K562 (cell line): ENCODE results near the gene DPP9. TPM values are rescaled to one million over a fixed set of nuclear protein-coding genes. Genes with fewer than 3 reads are reported as not detected.

ENCODE experiments used
- ATAC-seq: fragments of 200-7000 bp; cut with Tn5 transposase; 3 replicates; pipeline ENCODE4 v1.9.1; 2020; ENCODE audit warnings: moderate library complexity
- BruUV-seq: library from RNA; stranded (reverse); fragments of 400-500 nt; replicated peaks from 2 replicates; lab custom pipeline; 2021; lab: Mats Ljungman, UMichigan
- CTCF ChIA-PET: fragments of 300-600 bp; formaldehyde crosslinking; extraction: SDS; loops from one replicate; lab custom pipeline; 2021; ENCODE audit warnings: low intra/inter-chr PET ratio; lab: Yijun Ruan, JAX
- POLR2A ChIA-PET: fragments of 300-600, 350-650 bp; sonication (Branson Sonifier 250); formaldehyde crosslinking; extraction: SDS; loops from one replicate; lab custom pipeline; 2021; ENCODE audit warnings: antibody characterized with exemption, inconsistent platforms; lab: Yijun Ruan, JAX
- DNase-seq, 4 experiments: peaks; one replicate each; pipeline versions ENCODE4 v3.0.0 to v3.0.0-alpha.2; 2011 to 2018; ENCODE audit warnings: low spot score in 3 of 4, mixed read lengths in 3 of 4; ENCODE audit errors: extremely low read depth in 1 of 4
- FAIRE-seq: peaks from 2 replicates; lab custom pipeline; 2011; peaks lifted over from hg19 to GRCh38; lab: Jason Lieb, UNC
- H2AFZ ChIP-seq: 2 replicates; pipeline ENCODE4 v1.6.0; 2011; ENCODE audit warnings: low read depth, low read length, control low read depth, inconsistent platforms
- H3K27ac ChIP-seq: fragments of 200-600 bp; 3 replicates; pipeline ENCODE4 v1.8.0; 2011; ENCODE audit warnings: low read depth, mild to moderate bottlenecking, control low read depth, inconsistent platforms, low read length, moderate library complexity, mixed read lengths; ENCODE audit errors: extremely low read depth
- H3K27me3 ChIP-seq, 2 experiments: fragments of 300-600 bp in 1 of 2; 2 replicates in 1 of 2; 3 replicates in 1 of 2; pipeline versions ENCODE4 v1.6.0 to v1.8.0; 2011; ENCODE audit warnings: inconsistent platforms in 2 of 2, low read length in 2 of 2, mild to moderate bottlenecking in 1 of 2, mixed read lengths in 1 of 2, moderate library complexity in 1 of 2; ENCODE audit not compliant: control insufficient read depth in 2 of 2, insufficient read depth in 2 of 2
- H3K36me3 ChIP-seq: fragments of 300-600 bp; 3 replicates; pipeline ENCODE4 v1.8.0; 2011; ENCODE audit warnings: mild to moderate bottlenecking, low read length, inconsistent platforms; ENCODE audit not compliant: control insufficient read depth, insufficient read depth
- H3K4me1 ChIP-seq, 2 experiments: fragments of 200-600 bp in 1 of 2; replicated peaks in 1 of 2; 2 replicates in 1 of 2; 3 replicates in 1 of 2; pipeline versions ENCODE4 v1.5.1 to v1.8.0; 2011; ENCODE audit warnings: inconsistent platforms in 2 of 2, low read length in 2 of 2, mild to moderate bottlenecking in 1 of 2, mixed read lengths in 1 of 2, moderate library complexity in 1 of 2; ENCODE audit not compliant: control insufficient read depth in 2 of 2, insufficient read depth in 2 of 2
- H3K4me2 ChIP-seq: 2 replicates; pipeline ENCODE4 v1.6.1; 2011; ENCODE audit warnings: low read length, control low read depth, inconsistent platforms, mixed read lengths; ENCODE audit not compliant: insufficient read depth
- H3K4me3 ChIP-seq: fragments of 200-600 bp; sonication (generic), shearing (Covaris generic); 2 replicates; pipeline ENCODE4 v1.5.1; 2016; ENCODE audit warnings: control low read depth, inconsistent platforms
- H3K79me2 ChIP-seq: fragments of 200-600 bp; 3 replicates; pipeline ENCODE4 v1.8.0; 2011; ENCODE audit warnings: low read length, inconsistent platforms; ENCODE audit not compliant: control insufficient read depth, insufficient read depth
- H3K9ac ChIP-seq, 2 experiments: 2 replicates each; pipeline versions ENCODE4 v1.6.0 to v1.6.1; 2011; ENCODE audit warnings: low read depth in 2 of 2, low read length in 2 of 2, control low read depth in 1 of 2, inconsistent platforms in 1 of 2, mild to moderate bottlenecking in 1 of 2, mixed read lengths in 1 of 2; ENCODE audit not compliant: insufficient read depth in 1 of 2
- H3K9me1 ChIP-seq: one replicate; pipeline ENCODE4 v1.6.0; 2011; ENCODE audit warnings: inconsistent platforms, mild to moderate bottlenecking, low read length, moderate library complexity; ENCODE audit not compliant: control insufficient read depth, insufficient read depth
- H3K9me3 ChIP-seq: replicated peaks from 2 replicates; pipeline ENCODE4 v1.5.1; 2011; ENCODE audit warnings: low read depth, low read length, inconsistent platforms; ENCODE audit not compliant: control insufficient read depth, insufficient read depth
- H4K20me1 ChIP-seq: replicated peaks from 2 replicates; pipeline ENCODE4 v1.6.1; 2011; ENCODE audit warnings: low read length, inconsistent platforms, mixed read lengths; ENCODE audit not compliant: control insufficient read depth, insufficient read depth
- BHLHE40 ChIP-seq: IDR thresholded peaks from 2 replicates; pipeline ENCODE4 v1.6.1; 2011; ENCODE audit warnings: low read length, improper control_type of control experiment
- CAMTA2 ChIP-seq: fragments of 250-450 bp; sonication (Bioruptor Pico); conservative IDR thresholded peaks from 2 replicates; pipeline ENCODE4 v1.5.1; 2022
- HBP1 ChIP-seq: fragments of 450-650 bp; formaldehyde crosslinking; IDR thresholded peaks from 2 replicates; pipeline ENCODE4 v1.4.0; 2022; ENCODE audit warnings: missing genetic modification characterization
- JUNB ChIP-seq: fragments of 450-650 bp; formaldehyde crosslinking; conservative IDR thresholded peaks from 2 replicates; pipeline ENCODE4 v1.4.0; 2020; ENCODE audit warnings: mild to moderate bottlenecking
- KHSRP ChIP-seq: fragments of 450-650 bp; IDR thresholded peaks from 2 replicates; pipeline ENCODE4 v1.6.1; 2017
- MAFF ChIP-seq: IDR thresholded peaks from 2 replicates; pipeline ENCODE4 v1.6.1; 2012; ENCODE audit warnings: low read length, improper control_type of control experiment
- MBD1 ChIP-seq: fragments of 250-450 bp; sonication (Bioruptor Pico); IDR thresholded peaks from 2 replicates; pipeline ENCODE4 v1.8.0; 2022; ENCODE audit warnings: inconsistent platforms
- TAF1 ChIP-seq: IDR thresholded peaks from 2 replicates; pipeline ENCODE4 v1.6.1; 2011; ENCODE audit warnings: mild to moderate bottlenecking, low read length, moderate library complexity; ENCODE audit not compliant: insufficient read depth, control insufficient read depth, severe bottlenecking; ENCODE audit errors: extremely low read depth
- TAF7 ChIP-seq: fragments of 450-650 bp; IDR thresholded peaks from 2 replicates; pipeline ENCODE4 v1.6.1; 2016; ENCODE audit warnings: missing genetic modification characterization, missing compliant biosample characterization
- TRIM25 ChIP-seq: fragments of 450-650 bp; IDR thresholded peaks from 2 replicates; pipeline ENCODE4 v1.7.0; 2016; ENCODE audit warnings: borderline replicate concordance
- ZFX ChIP-seq: sonication (generic); formaldehyde crosslinking; IDR thresholded peaks from 2 replicates; pipeline ENCODE4 v1.8.0; 2022; ENCODE audit warnings: mild to moderate bottlenecking, missing genetic modification reagents, moderate library complexity
- ZNF232 ChIP-seq: sonication (generic); formaldehyde crosslinking; IDR thresholded peaks from 2 replicates; pipeline ENCODE4 v1.8.0; 2022; ENCODE audit warnings: mild to moderate bottlenecking, missing genetic modification reagents
- ZNF316 ChIP-seq: fragments of 450-650 bp; IDR thresholded peaks from 2 replicates; pipeline ENCODE4 v1.6.1; 2016
- WGBS: fragments of 100-300 bp; shearing (Covaris generic); methylation state at CpG from one replicate; pipeline ENCODE4 v1.1.6; 2016; ENCODE audit warnings: low coverage, mixed read lengths; ENCODE audit not compliant: insufficient coverage; ENCODE audit errors: missing lambda C conversion rate; 5-methylcytosine and 5-hydroxymethylcytosine counted together
- in situ Hi-C: fragments of 300-500 bp; cut with MboI; formaldehyde crosslinking; loops from 4 replicates; pipeline ENCODE4 v1.15.0; 2018; ENCODE audit warnings: inconsistent platforms, mixed read lengths
- intact Hi-C: fragments of 100-400 bp; cut with micrococcal nuclease; formaldehyde crosslinking; loops from 2 replicates; pipeline ENCODE4 v1.14.2; 2022
- polyA plus RNA-seq, 8 experiments: library from polyadenylated mRNA; depleted of rRNA in 4 of 8; stranded (reverse) in 5 of 8; unstranded in 3 of 8; fragments of >200 nt; fragmentation: Nextera tagmentation in 2 of 8; fragmentation: Illumina TruSeq in 1 of 8; extraction: Ambion mirVana in 2 of 8; extraction: Trizol in 1 of 8; gene quantifications; 2 replicates each; pipeline versions ENCODE4 v1.2.1 to v1.2.3, GENCODE V29; 2011 to 2014; ENCODE audit warnings: inconsistent platforms in 1 of 8, missing spikeins in 1 of 8
- total RNA-seq, 7 experiments: library from RNA; depleted of rRNA in 6 of 7; stranded (reverse); fragments of >200 nt in 6 of 7; fragmentation: Illumina TruSeq in 2 of 7; extraction: Trizol in 2 of 7; gene quantifications; 2 replicates each; pipeline versions ENCODE4 v1.2.1 to v1.2.3, GENCODE V29; 2011 to 2021; ENCODE audit warnings: low replicate concordance in 1 of 7

Gene DPP9
- total and polyA plus RNA-seq, 9 of the 15 experiments (the other 6 are each of a cell fraction or from before 2014, with no cell fraction given), result 0.90 to 66.7 (median 24.5) TPM

- TF ChIP-seq TRIM25 (no peak), MBD1 (CRISPR knock-in tag) (no peak)
These were observed 709 bp downstream of the DPP9 start (continued) for GRCh38 chr19:4722671-4723594.

GRCh38 chr19:4721196-4721595 lies 2.4 kb downstream of the DPP9 start:
- CTCF ChIA-PET, result interaction anchor here (0.7 kb wide), 1 partner anchor 80 kb away, joined by 3 read pairs; no protein-coding TSS in a partner anchor
- no peak overlapping the region for H3K4me2 ChIP-seq
- WGBS, result 98% methylated on average over 6 of the region's 6 CpGs
- TF ChIP-seq TAF7, result no peak
- no peak for TF ChIP-seq MAFF
- TF ChIP-seq KHSRP, result no peak
- TF ChIP-seq JUNB (CRISPR knock-in tag), result no peak
- TF ChIP-seq BHLHE40, result no peak
- no peak for TF ChIP-seq CAMTA2
- no peak for TF ChIP-seq TAF1
- no peak for TF ChIP-seq ZNF316
- no peak for TF ChIP-seq ZNF232 (CRISPR knock-in tag)
- TF ChIP-seq ZFX (CRISPR knock-in tag), result no peak
- no peak for TF ChIP-seq HBP1 (CRISPR knock-in tag)
- intact Hi-C loops (no loop called here), in situ Hi-C loops (no loop called here)
- POLR2A ChIA-PET, result interaction anchor here (1.0 to 2.0 kb wide), 2 partner anchors 9 to 70 kb away, joined by 4 to 6 read pairs; partner anchors contain the start of gene FEM1A
- BruUV-seq, result no TSS peak
- H3K36me3 ChIP-seq, result peaks cover 54% of the 10 kb centered on the region; the same call in 2 of the 3 replicates
- no peaks in the 10 kb centered on the region for H3K9me1 ChIP-seq
- ATAC-seq, result no peak
- peaks cover 35% of the 10 kb centered on the region for H3K79me2 ChIP-seq
- no peak for DNase-seq
- no peaks in the 10 kb centered on the region for H3K9me3 ChIP-seq
- H4K20me1 ChIP-seq, result peaks cover 9% of the 10 kb centered on the region; the same call in 1 of the 2 replicates
- no peak overlapping the region for H2AFZ ChIP-seq
- peaks cover 11 to 40% of the 10 kb centered on the region in 2 experiments for H3K4me1 ChIP-seq
- no peak overlapping the region for H3K27ac ChIP-seq
- H3K27me3 ChIP-seq, result no peaks in the 10 kb centered on the region
- H3K4me3 ChIP-seq, result no peak overlapping the region
- no peak for FAIRE-seq
- peak overlapping the region in 1 of 2 experiments; percentile 33; a peak in 1 of 4 replicates for H3K9ac ChIP-seq
